B cell (primary cell): ENCODE results near the gene NFKBIL1. TPM values are rescaled to one million over a fixed set of nuclear protein-coding genes. Genes with fewer than 3 reads are reported as not detected.

ENCODE experiments used
- ATAC-seq: fragments of 200-7000 bp; cut with Tn5 transposase; one replicate; pipeline ENCODE4 v1.10.0; 2021; ENCODE audit warnings: low read depth, mild to moderate bottlenecking, moderate number of reproducible peaks, moderate library complexity
- CTCF ChIA-PET: fragments of 350-600 bp; sonication (Branson Sonifier 250); formaldehyde crosslinking; loops from one replicate; lab custom pipeline; 2021; ENCODE audit warnings: antibody characterized with exemption, inconsistent platforms; lab: Charles Lee
- POLR2A ChIA-PET: fragments of 350-600 bp; sonication (Branson Sonifier 250); formaldehyde crosslinking; loops from one replicate; lab custom pipeline; 2021; ENCODE audit warnings: antibody characterized with exemption; lab: Charles Lee
- DNase-seq: peaks from one replicate; pipeline ENCODE4 v3.0.0; 2013
- H2AFZ ChIP-seq: 2 replicates; pipeline ENCODE4 v1.6.1; 2012; ENCODE audit warnings: mild to moderate bottlenecking, low read depth, low read length; ENCODE audit not compliant: insufficient read depth, poor library complexity, severe bottlenecking
- H3K27ac ChIP-seq, 2 donors: 1 replicate in 1 of 2; 2 replicates in 1 of 2; pipeline ENCODE4 v1.5.1; 2012 to 2013; ENCODE audit warnings: low read length in 2 of 2, mild to moderate bottlenecking in 2 of 2, moderate library complexity in 1 of 2
- H3K27me3 ChIP-seq, 4 experiments: fragments of 200-600 bp in 1 of 4; sonication (generic) in 1 of 4; replicated peaks in 1 of 4; 1 replicate in 2 of 4; 2 replicates in 2 of 4; pipeline versions ENCODE4 v1.6.1 to v1.7.0; 2013 to 2016; ENCODE audit warnings: low read length in 3 of 4, mild to moderate bottlenecking in 2 of 4, mixed read lengths in 1 of 4, moderate library complexity in 1 of 4; ENCODE audit not compliant: insufficient read depth in 4 of 4, control insufficient read depth in 3 of 4; ENCODE audit errors: control extremely low read depth in 1 of 4
- H3K36me3 ChIP-seq, 2 experiments: replicated peaks in 1 of 2; 1 replicate in 1 of 2; 2 replicates in 1 of 2; pipeline versions ENCODE4 v1.6.1 to v1.7.1; 2013; ENCODE audit warnings: low read length in 1 of 2; ENCODE audit not compliant: insufficient read depth in 2 of 2, control insufficient read depth in 1 of 2; ENCODE audit errors: control extremely low read depth in 1 of 2, extremely low read depth in 1 of 2
- H3K4me1 ChIP-seq, 2 donors: fragments of 200-600 bp in 1 of 2; sonication (generic) in 1 of 2; 1 replicate in 1 of 2; 2 replicates in 1 of 2; pipeline versions ENCODE4 v1.5.1 to v1.6.1; 2013 to 2017; ENCODE audit warnings: low read length in 2 of 2; ENCODE audit not compliant: control insufficient read depth in 2 of 2, insufficient read depth in 2 of 2
- H3K4me2 ChIP-seq: replicated peaks from 2 replicates; pipeline ENCODE3; 2012; ENCODE audit warnings: mild to moderate bottlenecking, low read depth, low read length; ENCODE audit not compliant: poor library complexity, severe bottlenecking
- H3K4me3 ChIP-seq, 5 experiments: fragments of 200-600 bp in 1 of 5; sonication (generic) in 1 of 5; 1 replicate in 3 of 5; 2 replicates in 2 of 5; pipeline versions ENCODE4 v1.5.1 to v1.7.0; 2011 to 2016; ENCODE audit warnings: low read length in 4 of 5, mild to moderate bottlenecking in 4 of 5, low read depth in 2 of 5, control low read depth in 1 of 5, moderate library complexity in 1 of 5; ENCODE audit not compliant: insufficient read depth in 1 of 5; ENCODE audit errors: control extremely low read depth in 1 of 5, extremely low read depth in 1 of 5
- H3K79me2 ChIP-seq: fragments of 200-600 bp; sonication (generic); one replicate; pipeline ENCODE4 v1.6.0; 2016; ENCODE audit warnings: low read length; ENCODE audit not compliant: control insufficient read depth, insufficient read depth
- H3K9ac ChIP-seq: fragments of 200-600 bp; sonication (generic); 2 replicates; pipeline ENCODE4 v1.6.1; 2017; ENCODE audit warnings: mild to moderate bottlenecking, low read length, moderate library complexity
- H3K9me3 ChIP-seq, 3 donors: one replicate each; pipeline versions ENCODE4 v1.6.1 to v1.7.1; 2013; ENCODE audit warnings: low read length in 2 of 3; ENCODE audit not compliant: control insufficient read depth in 2 of 3, insufficient read depth in 1 of 3; ENCODE audit errors: control extremely low read depth in 1 of 3
- H4K20me1 ChIP-seq: 2 replicates; pipeline ENCODE4 v1.6.0; 2012; ENCODE audit warnings: mild to moderate bottlenecking, low read length; ENCODE audit not compliant: insufficient read depth, control insufficient read depth, poor library complexity, severe bottlenecking
- H3K27ac Mint-ChIP-seq: one replicate; pipeline ENCODE4 v1.8.0; 2021; ENCODE audit warnings: mixed read lengths
- H3K27me3 Mint-ChIP-seq: one replicate; pipeline ENCODE4 v1.8.0; 2021; ENCODE audit warnings: mixed read lengths
- H3K4me1 Mint-ChIP-seq: one replicate; pipeline ENCODE4 v1.8.0; 2021; ENCODE audit warnings: mixed read lengths
- H3K4me3 Mint-ChIP-seq: one replicate; pipeline ENCODE4 v1.8.0; 2021; ENCODE audit warnings: mixed read lengths
- H3K9me3 Mint-ChIP-seq: one replicate; pipeline ENCODE4 v1.8.0; 2022; ENCODE audit warnings: mixed read lengths; ENCODE audit not compliant: insufficient read depth
- EZH2 ChIP-seq: IDR thresholded peaks from 2 replicates; pipeline ENCODE4 v1.6.1; 2012; ENCODE audit warnings: borderline replicate concordance, low read depth, mild to moderate bottlenecking, moderate library complexity, low read length; ENCODE audit not compliant: insufficient read depth, poor library complexity, severe bottlenecking
- WGBS: methylation state at CpG from one replicate; pipeline ENCODE4 v1.1.5; 2013; ENCODE audit warnings: missing lambda C conversion rate; ENCODE audit not compliant: insufficient coverage; 5-methylcytosine and 5-hydroxymethylcytosine counted together
- intact Hi-C: fragments of 100-400 bp; cut with micrococcal nuclease; formaldehyde crosslinking; loops from one replicate; pipeline ENCODE4 v1.10.0; 2022
- polyA plus RNA-seq: library from polyadenylated mRNA; depleted of rRNA; stranded (reverse); fragments of >200 nt; gene quantifications from 2 replicates; pipeline ENCODE4 v1.2.3, GENCODE V29; 2012
- total RNA-seq, 2 donors: library from RNA; stranded (reverse); fragments of 120-200 nt in 1 of 2; gene quantifications; 1 replicate in 1 of 2; 2 replicates in 1 of 2; pipeline versions ENCODE4 v1.2.3 to v1.2.4, GENCODE V29; 2013 to 2022
- TF ChIP-seq, protein P1 (sequence below): fragments of 200-600 bp; IDR thresholded peaks from one replicate; pipeline ENCODE4 v1.8.0; 2022; ENCODE audit warnings: antibody characterized with exemption, mild to moderate bottlenecking

The NFKBIL1 gene
- total and polyA plus RNA-seq, 2 donors (not counting 1 experiment from before 2014, with no cell fraction given) = 10.3 to 18.4 TPM

DNA sequence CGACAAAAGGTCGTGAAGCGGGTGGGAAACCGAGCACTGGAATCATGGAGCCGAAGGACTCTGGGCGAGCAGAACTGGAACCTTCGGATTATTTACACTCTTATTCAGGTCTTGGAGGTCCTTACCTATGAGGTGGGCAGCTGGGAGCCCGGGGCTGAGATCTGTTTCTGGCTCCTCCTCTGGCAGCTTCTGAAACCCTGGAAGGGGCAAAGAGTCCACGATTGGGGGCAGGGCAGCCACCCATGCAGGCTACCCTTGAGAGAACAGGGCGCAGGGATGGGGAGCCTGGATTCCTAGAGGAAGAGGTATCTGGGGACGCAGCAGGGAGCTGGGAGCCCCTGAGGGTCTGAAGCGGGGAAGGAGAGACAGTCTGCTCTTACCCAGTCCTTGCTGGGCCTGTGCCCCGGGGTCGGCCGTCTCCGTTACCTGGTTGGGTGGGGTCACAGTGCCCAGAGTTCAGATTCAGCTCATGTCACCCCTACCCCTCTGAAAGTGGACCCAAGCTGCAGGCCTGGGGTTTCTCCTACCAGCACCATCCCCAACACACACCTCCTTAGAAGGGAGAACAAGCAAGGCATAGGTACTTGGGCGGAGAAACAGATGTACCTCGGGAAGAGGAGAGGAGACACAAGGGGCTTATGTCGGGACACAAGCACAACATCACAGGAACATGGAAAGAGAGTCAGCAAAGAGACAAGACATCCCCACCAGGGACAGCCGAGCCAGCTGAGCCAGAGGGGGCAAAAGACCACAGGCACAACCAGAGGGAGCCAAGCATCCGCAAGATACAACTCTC lies 34.2 kb downstream of the NFKBIL1 start:
- Histone ChIP-seq H2AFZ (peak overlapping the region; percentile 55), H3K4me3 (peak overlapping the region; percentile 83 to 100 (median 96)), H3K27me3 (no peaks in the 10 kb centered on the region), H3K9ac (peak overlapping the region; percentile 97), H3K9me3 (no peaks in the 10 kb centered on the region), H3K4me1 (peaks cover 76 to 83% of the 10 kb centered on the region in 2 donors), H3K4me2 (peak overlapping the region; percentile 88), H4K20me1 (peaks cover 25% of the 10 kb centered on the region), H3K79me2 (peaks cover 66% of the 10 kb centered on the region), H3K36me3 (peaks cover 2 to 39% of the 10 kb centered on the region in 2 experiments), H3K27ac (peak overlapping the region; percentile 95 to 97)
- TF ChIP-seq, protein P1, sequence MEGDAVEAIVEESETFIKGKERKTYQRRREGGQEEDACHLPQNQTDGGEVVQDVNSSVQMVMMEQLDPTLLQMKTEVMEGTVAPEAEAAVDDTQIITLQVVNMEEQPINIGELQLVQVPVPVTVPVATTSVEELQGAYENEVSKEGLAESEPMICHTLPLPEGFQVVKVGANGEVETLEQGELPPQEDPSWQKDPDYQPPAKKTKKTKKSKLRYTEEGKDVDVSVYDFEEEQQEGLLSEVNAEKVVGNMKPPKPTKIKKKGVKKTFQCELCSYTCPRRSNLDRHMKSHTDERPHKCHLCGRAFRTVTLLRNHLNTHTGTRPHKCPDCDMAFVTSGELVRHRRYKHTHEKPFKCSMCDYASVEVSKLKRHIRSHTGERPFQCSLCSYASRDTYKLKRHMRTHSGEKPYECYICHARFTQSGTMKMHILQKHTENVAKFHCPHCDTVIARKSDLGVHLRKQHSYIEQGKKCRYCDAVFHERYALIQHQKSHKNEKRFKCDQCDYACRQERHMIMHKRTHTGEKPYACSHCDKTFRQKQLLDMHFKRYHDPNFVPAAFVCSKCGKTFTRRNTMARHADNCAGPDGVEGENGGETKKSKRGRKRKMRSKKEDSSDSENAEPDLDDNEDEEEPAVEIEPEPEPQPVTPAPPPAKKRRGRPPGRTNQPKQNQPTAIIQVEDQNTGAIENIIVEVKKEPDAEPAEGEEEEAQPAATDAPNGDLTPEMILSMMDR = no peak
- TF ChIP-seq EZH2 = no peak
- WGBS = 3% methylated on average over 21 of the region's 21 CpGs
- intact Hi-C loops = loop anchor here (1.0 to 2.0 kb wide), 4 partner anchors 9 to 23 kb away; partner anchors contain the start of genes LTA and NCR3
- Mint-ChIP-seq H3K4me3 (peak overlapping the region; percentile 98), H3K27ac (peak overlapping the region; percentile 99), H3K9me3 (no peaks in the 10 kb centered on the region), H3K4me1 (peaks cover 82% of the 10 kb centered on the region), H3K27me3 (no peaks in the 10 kb centered on the region)
- ChIA-PET POLR2A (interaction anchor here (0.7 to 42.6 kb wide), 7 partner anchors 3 to 157 kb away, joined by 3 to 1450 read pairs (median 7); partner anchors contain the start of genes ATP6V1G2, BAG6, DDX39B and LST1), CTCF (interaction anchor here (0.7 to 35.3 kb wide), 7 partner anchors 8 to 249 kb away, joined by 3 to 2241 read pairs (median 8); partner anchors contain the start of genes ATP6V1G2, DDX39B, LST1 and LTA)
- ATAC-seq (no peak), DNase-seq (no peak)
